IPS-20b (cell line): ENCODE measurements around the gene SIL1.
"Not testable (repeated sequence)": the region's sequence is repeated elsewhere in the genome, so short reads cannot be mapped to it uniquely, and the experiment has no call there.

Experiments
- H3K27ac ChIP-seq: one replicate; pipeline ENCODE4 v1.5.1; 2013; ENCODE audit warnings: low read length
- H3K27me3 ChIP-seq: 2 replicates; pipeline ENCODE4 v1.6.1; 2013; ENCODE audit warnings: mild to moderate bottlenecking, low read length, inconsistent platforms; ENCODE audit not compliant: insufficient read depth
- H3K36me3 ChIP-seq: 2 replicates; pipeline ENCODE4 v1.6.1; 2013; ENCODE audit warnings: low read depth, mild to moderate bottlenecking, inconsistent platforms, low read length, moderate library complexity; ENCODE audit not compliant: insufficient read depth
- H3K4me1 ChIP-seq: 2 replicates; pipeline ENCODE4 v1.6.1; 2013; ENCODE audit warnings: mild to moderate bottlenecking, control low read depth, inconsistent platforms, low read length, moderate library complexity; ENCODE audit not compliant: insufficient read depth
- H3K4me3 ChIP-seq: 2 replicates; pipeline ENCODE4 v1.5.1; 2013; ENCODE audit warnings: mild to moderate bottlenecking, low read length, inconsistent platforms
- H3K9ac ChIP-seq: 2 replicates; pipeline ENCODE4 v1.6.1; 2013; ENCODE audit warnings: low read depth, mild to moderate bottlenecking, inconsistent platforms, low read length, moderate library complexity
- H3K9me3 ChIP-seq: 2 replicates; pipeline ENCODE4 v1.6.1; 2013; ENCODE audit warnings: mild to moderate bottlenecking, low read depth, low read length, inconsistent platforms; ENCODE audit not compliant: insufficient read depth

SIL1 gene

DNA sequence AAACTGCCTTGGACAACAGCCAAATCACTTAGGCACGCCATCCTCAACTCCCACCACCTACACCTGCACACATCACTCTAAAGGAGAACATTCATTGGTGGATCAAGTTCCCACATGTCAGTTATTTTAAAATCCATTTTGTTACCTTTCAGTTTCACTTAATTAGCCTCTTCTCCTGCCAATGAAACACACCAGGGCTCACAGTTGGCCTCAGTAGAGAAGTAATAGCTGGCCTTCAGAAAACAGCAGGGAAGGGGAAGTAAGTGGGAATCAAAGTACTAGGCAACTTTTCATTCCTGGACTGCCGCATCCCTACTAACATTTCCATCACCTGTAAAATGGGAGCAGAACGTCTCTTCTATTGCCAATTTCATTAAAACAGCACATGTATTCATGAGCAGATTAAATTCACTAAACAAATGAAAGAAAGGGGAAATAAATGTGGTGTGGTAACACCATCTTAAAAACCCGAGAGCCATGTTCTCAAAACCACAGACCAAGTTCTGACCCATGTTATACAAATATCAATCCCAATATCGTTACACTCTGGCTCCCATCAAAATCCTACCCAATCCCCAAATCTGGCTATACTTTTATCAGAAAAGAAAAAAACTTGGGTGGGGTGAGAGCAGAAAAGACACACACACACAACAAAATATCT, 1.7 kb downstream of the SIL1 start:
- H3K4me1 ChIP-seq: peaks cover 4% of the 10 kb centered on the region; the same call in 1 of the 2 replicates
- no peaks in the 10 kb centered on the region for H3K36me3 ChIP-seq
- no peak overlapping the region for H3K9ac ChIP-seq
- H3K9me3 ChIP-seq: no peaks in the 10 kb centered on the region
- H3K27me3 ChIP-seq: no peaks in the 10 kb centered on the region
- H3K27ac ChIP-seq: no peak overlapping the region
- H3K4me3 ChIP-seq: no peak overlapping the region

DNA sequence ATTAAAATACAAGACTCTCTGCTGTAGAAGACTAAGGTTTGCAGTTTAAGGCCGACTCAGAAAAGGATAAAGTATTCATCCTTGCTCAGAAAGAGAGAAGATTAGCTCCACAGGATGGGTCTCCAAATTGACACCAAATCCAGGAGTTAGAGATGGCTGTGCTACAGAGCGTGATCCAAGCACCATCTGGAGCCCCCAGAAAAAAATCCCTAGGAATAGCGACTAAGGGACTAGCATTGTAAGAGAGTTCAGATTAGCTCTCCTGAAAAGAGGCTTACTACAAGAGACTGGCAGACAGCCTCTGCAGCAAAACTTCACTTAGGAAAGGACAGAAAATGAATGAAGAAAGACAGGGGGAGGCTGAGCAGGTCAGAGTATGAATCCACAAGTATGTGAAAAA, 3.7 kb downstream of the SIL1 start:
- H3K36me3 ChIP-seq: no peaks in the 10 kb centered on the region
- H3K4me1 ChIP-seq: peaks cover 4% of the 10 kb centered on the region; the same call in 1 of the 2 replicates
- H3K27me3 ChIP-seq: no peaks in the 10 kb centered on the region
- no peaks in the 10 kb centered on the region for H3K9me3 ChIP-seq
- no peak overlapping the region for H3K9ac ChIP-seq
- H3K27ac ChIP-seq: no peak overlapping the region
- H3K4me3 ChIP-seq: no peak overlapping the region

GRCh38 chr5:139193928-139194327, 4.2 kb downstream of the SIL1 start:
- Histone ChIP-seq H3K4me1 (peaks cover 4% of the 10 kb centered on the region; the same call in 1 of the 2 replicates), H3K9me3 (no peaks in the 10 kb centered on the region), H3K36me3 (no peaks in the 10 kb centered on the region), H3K27me3 (no peaks in the 10 kb centered on the region), H3K27ac (no peak overlapping the region), H3K4me3 (no peak overlapping the region), H3K9ac (no peak overlapping the region)

GRCh38 chr5:139192906-139193305, 5.3 kb downstream of the SIL1 start:
- not testable (repeated sequence) for H3K4me1 ChIP-seq, H3K9me3 ChIP-seq, H3K9ac ChIP-seq, H3K4me3 ChIP-seq, H3K27ac ChIP-seq, H3K36me3 ChIP-seq, H3K27me3 ChIP-seq

DNA sequence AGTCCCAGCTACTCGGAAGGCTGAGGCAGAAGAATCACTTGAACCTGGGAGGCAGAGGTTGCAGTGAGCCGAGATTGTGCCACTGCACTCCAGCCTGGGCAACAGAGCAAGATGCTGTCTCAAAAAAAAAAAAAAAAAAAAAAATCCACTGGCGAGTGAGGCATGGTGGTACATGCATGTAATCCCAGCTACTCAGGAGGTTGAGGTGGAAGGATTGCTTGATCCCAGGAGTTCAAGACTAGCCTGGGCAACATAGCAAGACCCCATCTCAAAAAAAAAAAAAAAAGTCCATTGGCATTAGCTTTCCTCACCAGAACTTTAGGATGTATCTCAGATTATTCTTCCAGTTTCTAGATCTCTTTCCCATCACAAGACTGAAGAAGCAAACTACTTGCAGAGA, 6.2 kb downstream of the SIL1 start:
- H3K4me1 ChIP-seq, H3K27me3 ChIP-seq, H3K27ac ChIP-seq, H3K9ac ChIP-seq, H3K9me3 ChIP-seq, H3K4me3 ChIP-seq, H3K36me3 ChIP-seq: not testable (repeated sequence)

- no peak overlapping the region for H3K9ac ChIP-seq
Observed at GRCh38 chr5:139190125-139190524, 8.0 kb downstream of the SIL1 start.

GRCh38 chr5:139188558-139189270, 9.5 kb downstream of the SIL1 start:
- H3K27ac ChIP-seq: no peak overlapping the region
- H3K36me3 ChIP-seq: no peaks in the 10 kb centered on the region
- H3K9ac ChIP-seq: no peak overlapping the region
- no peaks in the 10 kb centered on the region for H3K9me3 ChIP-seq
- no peak overlapping the region for H3K4me3 ChIP-seq
- no peaks in the 10 kb centered on the region for H3K4me1 ChIP-seq
- H3K27me3 ChIP-seq: no peaks in the 10 kb centered on the region

More at GRCh38 chr5:139190125-139190524, 8.0 kb downstream of the SIL1 start:
- H3K9me3 ChIP-seq: no peaks in the 10 kb centered on the region
- H3K27me3 ChIP-seq: no peaks in the 10 kb centered on the region
- H3K4me3 ChIP-seq: no peak overlapping the region
- H3K36me3 ChIP-seq: no peaks in the 10 kb centered on the region
- H3K4me1 ChIP-seq: no peaks in the 10 kb centered on the region
- no peak overlapping the region for H3K27ac ChIP-seq

- Histone ChIP-seq H3K36me3 (no peaks in the 10 kb centered on the region), H3K27me3 (no peaks in the 10 kb centered on the region), H3K9me3 (no peaks in the 10 kb centered on the region), H3K27ac (no peak overlapping the region), H3K4me3 (no peak overlapping the region), H3K9ac (no peak overlapping the region), H3K4me1 (no peaks in the 10 kb centered on the region)
Observed at GRCh38 chr5:139186752-139187326, 11.3 kb downstream of the SIL1 start.

DNA sequence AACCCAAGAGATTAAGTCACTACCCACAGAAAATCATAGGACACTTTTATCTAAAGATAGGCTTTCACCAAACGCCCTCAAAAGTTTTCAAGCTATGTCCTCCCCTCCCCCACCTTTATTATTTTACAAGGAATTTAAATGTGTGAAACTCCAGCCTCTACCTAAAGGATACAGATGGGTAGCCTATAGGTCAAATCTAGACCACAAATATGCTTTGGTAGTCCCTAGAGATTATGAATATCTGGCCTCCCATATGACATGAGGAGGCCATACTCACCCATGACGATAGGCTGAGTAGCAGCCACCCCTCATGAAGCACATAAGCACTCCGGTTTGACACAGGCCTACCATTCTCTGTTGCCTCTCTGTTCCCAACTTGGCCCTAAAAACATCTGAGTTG, 11.9 kb downstream of the SIL1 start:
- no peaks in the 10 kb centered on the region for H3K9me3 ChIP-seq
- H3K36me3 ChIP-seq: no peaks in the 10 kb centered on the region
- no peaks in the 10 kb centered on the region for H3K4me1 ChIP-seq
- H3K27me3 ChIP-seq: no peaks in the 10 kb centered on the region
- no peak overlapping the region for H3K27ac ChIP-seq
- no peak overlapping the region for H3K4me3 ChIP-seq
- H3K9ac ChIP-seq: no peak overlapping the region

GRCh38 chr5:139185589-139185988, 12.6 kb downstream of the SIL1 start:
- Histone ChIP-seq H3K9me3 (no peaks in the 10 kb centered on the region), H3K4me1 (no peaks in the 10 kb centered on the region), H3K9ac (no peak overlapping the region)

GRCh38 chr5:139183502-139183901, 14.7 kb downstream of the SIL1 start:
- H3K4me3 ChIP-seq: no peak overlapping the region
- no peaks in the 10 kb centered on the region for H3K27me3 ChIP-seq
- H3K27ac ChIP-seq: no peak overlapping the region
- H3K4me1 ChIP-seq: peaks cover 3% of the 10 kb centered on the region; the same call in 1 of the 2 replicates
- no peaks in the 10 kb centered on the region for H3K36me3 ChIP-seq
- H3K9me3 ChIP-seq: no peaks in the 10 kb centered on the region
- H3K9ac ChIP-seq: no peak overlapping the region

More at GRCh38 chr5:139185589-139185988, 12.6 kb downstream of the SIL1 start:
- Histone ChIP-seq H3K27ac (no peak overlapping the region), H3K27me3 (no peaks in the 10 kb centered on the region), H3K4me3 (no peak overlapping the region), H3K36me3 (no peaks in the 10 kb centered on the region)
